HG02852 (cell line): Measurements from ENCODE around the gene MYO5B.

Experiments
- ATAC-seq: cut with Tn5 transposase; IDR thresholded peaks from one replicate; pipeline ENCODE4 v1.9.1; 2021; ENCODE audit warnings: mild to moderate bottlenecking, moderate library complexity; ENCODE audit not compliant: unreplicated experiment

The MYO5B gene

GRCh38 chr18:50152900-50153299 is 42.0 kb downstream of the MYO5B start:
- ATAC-seq: no peak

- ATAC-seq: no peak
Observed at GRCh38 chr18:50151926-50152325, 43.0 kb downstream of the MYO5B start.

GRCh38 chr18:50144540-50144939 is 50.4 kb downstream of the MYO5B start:
- no peak for ATAC-seq

GRCh38 chr18:50143886-50144285 is 51.1 kb downstream of the MYO5B start:
- ATAC-seq: no peak

GRCh38 chr18:50143294-50143693 is 51.7 kb downstream of the MYO5B start:
- no peak for ATAC-seq

- ATAC-seq: no peak
Observed at GRCh38 chr18:50142441-50143120, 52.4 kb downstream of the MYO5B start.

- ATAC-seq: no peak
Observed at GRCh38 chr18:50138181-50139064, 56.5 kb downstream of the MYO5B start.

- no peak for ATAC-seq
Observed at GRCh38 chr18:50135903-50136302, 59.0 kb downstream of the MYO5B start.

- no peak for ATAC-seq
Observed at GRCh38 chr18:50133526-50133925, 61.4 kb downstream of the MYO5B start.

- ATAC-seq: no peak
Observed at GRCh38 chr18:50131591-50131990, 63.4 kb downstream of the MYO5B start.

- ATAC-seq: no peak
Observed at GRCh38 chr18:50128506-50129271, 66.3 kb downstream of the MYO5B start.

- no peak for ATAC-seq
Observed at GRCh38 chr18:50127516-50128210, 67.3 kb downstream of the MYO5B start.

- no peak for ATAC-seq
Observed at GRCh38 chr18:50126471-50126870, 68.5 kb downstream of the MYO5B start.

- no peak for ATAC-seq
Observed at GRCh38 chr18:50125456-50125855, 69.5 kb downstream of the MYO5B start.

- ATAC-seq: no peak
Observed at GRCh38 chr18:50119296-50119695, 75.7 kb downstream of the MYO5B start.

GRCh38 chr18:50117863-50118262 is 77.1 kb downstream of the MYO5B start:
- no peak for ATAC-seq

GRCh38 chr18:50115095-50115494 is 79.9 kb downstream of the MYO5B start:
- no peak for ATAC-seq

- no peak for ATAC-seq
Observed at GRCh38 chr18:50114448-50114847, 80.5 kb downstream of the MYO5B start.

- no peak for ATAC-seq
Observed at GRCh38 chr18:50113726-50114125, 81.2 kb downstream of the MYO5B start.

GRCh38 chr18:50111398-50111797 is 83.5 kb downstream of the MYO5B start:
- ATAC-seq: no peak

- ATAC-seq: no peak
Observed at GRCh38 chr18:50107468-50107977, 87.4 kb downstream of the MYO5B start.
